ENCODE measurements around the gene PAX7.
"Not testable (repeated sequence)": the region's sequence is repeated elsewhere in the genome, so short reads cannot be mapped to it uniquely, and the experiment has no call there.

Gene PAX7

DNA sequence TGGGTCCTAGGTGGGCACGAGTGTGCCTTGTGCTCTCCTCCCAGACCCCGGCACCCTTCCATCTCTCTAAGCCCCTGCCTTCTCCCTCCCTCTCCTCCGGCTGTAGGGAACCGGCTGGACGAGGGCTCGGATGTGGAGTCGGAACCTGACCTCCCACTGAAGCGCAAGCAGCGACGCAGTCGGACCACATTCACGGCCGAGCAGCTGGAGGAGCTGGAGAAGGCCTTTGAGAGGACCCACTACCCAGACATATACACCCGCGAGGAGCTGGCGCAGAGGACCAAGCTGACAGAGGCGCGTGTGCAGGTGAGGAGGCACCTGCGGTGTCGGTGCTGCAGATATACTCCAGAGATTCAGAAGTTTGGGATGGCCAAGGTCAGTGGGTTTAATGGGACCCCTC lies 61.0 kb downstream of the PAX7 start:
- Histone ChIP-seq H3K27ac (no peak overlapping the region), H3K4me3 (no peak overlapping the region)

DNA sequence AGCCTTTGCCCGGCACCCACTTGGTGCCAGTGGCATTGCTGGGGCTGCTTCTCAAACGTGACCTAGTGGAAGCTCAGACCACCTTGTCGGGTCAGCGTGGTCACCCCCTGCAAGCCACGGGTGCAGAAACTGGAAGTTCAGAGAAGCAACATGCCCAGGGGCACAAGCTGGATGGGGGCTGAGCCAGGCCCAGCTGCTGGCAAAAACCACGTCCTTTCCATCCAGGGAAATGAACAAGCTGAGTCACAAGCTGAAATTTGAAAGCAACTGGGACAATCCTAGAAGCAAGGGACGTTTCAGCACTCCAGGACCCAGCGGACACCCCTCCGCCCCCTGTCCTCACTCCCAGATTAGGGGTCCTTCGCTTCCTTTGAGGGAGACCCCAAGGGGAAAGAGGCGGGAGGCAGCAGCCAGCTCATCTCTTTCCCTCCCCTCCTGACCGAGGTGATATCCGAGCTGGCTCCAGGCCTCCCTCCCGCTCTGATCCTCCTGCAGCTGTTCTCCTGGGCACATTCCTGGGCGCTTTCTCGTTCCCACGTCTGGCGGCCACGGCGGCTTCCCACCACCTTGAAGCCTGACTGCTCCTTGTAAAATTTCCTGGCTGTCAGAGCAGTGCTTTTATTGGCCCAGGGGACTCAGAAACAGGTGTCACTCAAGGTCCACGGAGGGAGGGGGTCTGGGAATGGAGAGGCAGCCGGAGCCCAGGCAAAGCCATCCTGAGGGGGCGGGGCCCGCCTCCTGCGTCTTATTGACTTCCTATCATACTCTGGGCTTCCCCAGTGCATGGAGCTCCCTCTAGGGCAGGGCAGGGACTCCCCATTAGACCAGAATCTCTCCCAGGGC lies 62.8 kb downstream of the PAX7 start:
- H3K27ac ChIP-seq: no peak overlapping the region
- no peak overlapping the region for H3K4me3 ChIP-seq

DNA sequence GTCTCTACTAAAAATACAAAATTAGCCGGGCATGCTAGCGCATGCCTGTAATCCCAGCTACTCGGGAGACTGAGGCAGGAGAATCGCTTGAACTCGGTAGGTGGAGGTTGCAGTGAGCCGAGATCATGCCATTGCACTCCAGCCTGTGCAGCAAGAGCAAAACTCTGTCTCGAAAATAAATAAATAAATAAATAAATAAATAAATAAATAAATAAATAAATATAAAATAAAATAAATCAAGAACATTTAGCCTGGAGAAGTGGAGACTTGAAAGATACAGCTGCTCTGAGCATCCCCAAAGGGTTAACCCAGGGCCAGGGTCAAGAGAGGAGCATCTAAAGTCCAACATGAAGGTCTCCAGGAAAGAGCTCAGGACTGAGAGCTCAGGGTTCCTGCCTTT lies 63.6 kb downstream of the PAX7 start:
- not testable (repeated sequence) for H3K27ac ChIP-seq, H3K4me3 ChIP-seq

DNA sequence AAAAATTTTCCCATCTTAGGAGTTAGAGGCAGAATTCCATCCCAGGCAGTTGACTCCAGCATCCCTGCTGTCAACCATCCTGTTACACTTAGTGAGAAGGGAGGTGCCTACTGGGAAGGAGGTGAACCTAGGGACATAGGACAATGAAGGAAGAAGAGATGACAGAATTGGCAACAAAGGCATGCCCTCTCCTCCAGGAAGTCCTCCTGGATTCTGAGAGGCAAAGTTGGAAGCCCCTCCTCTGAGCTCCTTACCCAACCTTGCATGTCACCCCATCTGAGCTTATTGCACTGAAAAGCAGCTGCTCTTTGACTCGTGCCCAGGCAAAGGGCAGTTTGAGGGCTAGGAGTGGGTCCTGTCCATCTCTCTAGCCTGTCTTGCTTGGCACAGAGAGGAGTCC lies 66.9 kb downstream of the PAX7 start:
- Histone ChIP-seq H3K4me3 (no peak overlapping the region), H3K27ac (no peak overlapping the region)

DNA sequence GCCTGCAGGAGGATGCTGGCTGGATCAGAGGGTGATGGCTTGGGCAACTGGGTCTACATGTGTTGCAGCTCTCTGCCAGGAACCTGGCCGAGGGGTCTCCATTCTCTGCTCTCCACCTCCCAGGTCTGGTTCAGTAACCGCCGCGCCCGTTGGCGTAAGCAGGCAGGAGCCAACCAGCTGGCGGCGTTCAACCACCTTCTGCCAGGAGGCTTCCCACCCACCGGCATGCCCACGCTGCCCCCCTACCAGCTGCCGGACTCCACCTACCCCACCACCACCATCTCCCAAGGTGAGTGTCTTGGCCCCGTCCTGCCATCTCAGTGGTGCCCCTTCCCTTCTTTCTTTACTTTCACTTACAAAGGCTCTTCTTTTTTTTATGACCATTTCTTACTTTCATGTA lies 69.9 kb downstream of the PAX7 start:
- H3K27ac ChIP-seq: no peak overlapping the region
- H3K4me3 ChIP-seq: no peak overlapping the region

DNA sequence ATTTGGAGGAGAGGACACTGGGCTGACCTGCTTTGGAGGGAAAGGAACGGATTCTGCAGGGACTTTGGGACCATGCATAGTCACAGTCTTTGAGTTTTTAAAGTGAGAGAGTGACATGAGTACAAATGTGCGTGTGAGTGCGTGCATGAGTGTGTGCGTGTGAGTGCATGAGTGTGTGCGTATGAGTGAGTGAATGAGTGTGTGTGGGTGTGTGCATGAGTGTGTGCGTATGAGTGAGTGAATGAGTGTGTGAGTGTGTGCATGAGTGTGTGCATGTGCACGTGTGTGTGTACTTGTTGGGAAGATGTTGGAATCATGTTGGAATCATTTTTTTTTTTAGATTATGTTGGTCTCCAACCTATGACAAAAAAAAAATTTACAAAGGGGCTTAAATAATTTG lies 70.5 kb downstream of the PAX7 start:
- Histone ChIP-seq H3K4me3 (no peak overlapping the region), H3K27ac (no peak overlapping the region)

DNA sequence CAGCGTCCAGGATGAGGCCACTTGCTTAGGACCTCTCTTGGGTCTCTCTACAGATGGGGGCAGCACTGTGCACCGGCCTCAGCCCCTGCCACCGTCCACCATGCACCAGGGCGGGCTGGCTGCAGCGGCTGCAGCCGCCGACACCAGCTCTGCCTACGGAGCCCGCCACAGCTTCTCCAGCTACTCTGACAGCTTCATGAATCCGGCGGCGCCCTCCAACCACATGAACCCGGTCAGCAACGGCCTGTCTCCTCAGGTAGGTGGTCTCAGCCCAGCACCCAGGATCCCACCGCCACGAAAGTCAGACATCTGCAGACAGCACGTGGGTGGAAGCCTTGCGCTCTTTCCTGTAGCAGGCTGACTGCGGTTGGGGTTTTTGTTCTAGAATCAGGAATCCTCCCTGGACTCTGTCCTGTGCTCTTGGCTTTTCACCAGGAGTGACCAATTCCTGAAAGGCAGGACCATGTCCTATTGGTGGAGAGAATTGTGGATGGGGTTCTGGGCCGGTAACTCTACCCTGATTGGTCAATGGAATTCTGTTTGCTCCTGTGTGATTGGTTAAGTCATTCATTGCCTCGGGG lies 72.5 kb downstream of the PAX7 start:
- no peak overlapping the region for H3K27ac ChIP-seq

DNA sequence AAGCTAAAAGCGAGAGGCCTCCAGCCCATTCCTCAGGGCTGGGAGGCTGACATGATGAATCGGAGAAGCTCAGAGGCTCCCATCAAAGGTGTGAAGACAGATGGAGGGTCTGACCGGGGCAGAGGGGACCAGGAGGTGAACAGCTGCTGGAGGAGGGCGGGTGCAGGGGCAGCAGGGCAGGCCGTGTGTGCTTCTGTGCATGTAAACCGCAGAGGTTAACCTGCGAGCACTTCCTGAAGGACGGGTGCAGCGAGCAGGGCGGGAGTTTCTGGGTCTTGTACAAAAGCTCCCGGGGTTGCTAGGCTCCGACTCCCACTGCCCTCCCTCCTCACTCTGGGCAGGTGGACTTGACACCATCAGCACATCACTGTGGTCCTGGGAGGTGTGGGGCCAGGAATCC lies 75.2 kb downstream of the PAX7 start:
- H3K4me3 ChIP-seq: no peak overlapping the region
- no peak overlapping the region for H3K27ac ChIP-seq

More for the DNA sequence above, 72.5 kb downstream of the PAX7 start:
- no peak overlapping the region for H3K4me3 ChIP-seq

DNA sequence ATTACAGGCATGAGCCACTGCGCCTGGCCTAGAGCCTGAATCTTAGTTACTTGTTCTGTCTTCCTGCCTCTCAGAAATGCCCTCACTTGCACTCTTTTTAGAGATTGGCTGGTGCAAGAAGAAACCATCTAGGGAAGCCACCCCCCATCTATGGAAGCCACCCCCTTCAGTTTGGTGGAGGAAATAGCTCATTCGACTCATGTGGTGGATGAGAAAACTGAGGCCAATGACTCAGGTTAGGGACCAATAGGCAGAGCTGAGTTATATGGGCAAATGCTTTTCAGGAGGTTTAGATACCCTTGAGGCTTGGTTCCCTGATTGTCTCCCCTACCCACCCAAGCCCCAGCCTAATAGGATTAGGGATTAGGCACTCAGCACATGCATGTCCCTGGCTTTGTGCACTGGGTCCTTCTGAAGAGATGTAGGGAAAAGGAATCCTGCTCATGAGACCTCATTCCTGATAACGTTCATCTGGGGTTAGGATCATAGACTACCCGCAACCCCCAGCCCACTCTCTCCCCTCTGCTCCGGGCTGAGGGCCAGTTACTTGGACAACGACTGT lies 77.1 kb downstream of the PAX7 start:
- H3K27ac ChIP-seq: no peak overlapping the region
- H3K4me3 ChIP-seq: no peak overlapping the region

DNA sequence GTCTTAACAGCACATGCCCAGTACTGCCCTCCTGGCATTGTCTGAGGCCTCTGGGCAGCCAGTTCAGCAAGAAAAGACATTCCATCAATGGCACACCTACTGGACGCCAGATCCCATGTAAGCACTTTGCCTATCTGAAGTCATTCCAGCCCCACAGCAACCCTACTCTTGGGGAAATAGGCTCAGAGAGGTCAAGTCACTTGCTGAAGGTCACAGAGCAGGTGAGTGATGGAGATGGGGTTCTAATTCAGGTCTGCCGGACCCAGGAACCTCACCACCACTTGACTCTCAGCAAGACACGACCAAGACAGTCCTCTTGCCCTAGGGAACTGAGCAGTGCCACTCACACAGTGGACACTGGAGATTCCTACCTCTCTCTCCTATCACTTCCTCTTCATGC lies 79.4 kb downstream of the PAX7 start:
- H3K27ac ChIP-seq: no peak overlapping the region
- H3K4me3 ChIP-seq: no peak overlapping the region

DNA sequence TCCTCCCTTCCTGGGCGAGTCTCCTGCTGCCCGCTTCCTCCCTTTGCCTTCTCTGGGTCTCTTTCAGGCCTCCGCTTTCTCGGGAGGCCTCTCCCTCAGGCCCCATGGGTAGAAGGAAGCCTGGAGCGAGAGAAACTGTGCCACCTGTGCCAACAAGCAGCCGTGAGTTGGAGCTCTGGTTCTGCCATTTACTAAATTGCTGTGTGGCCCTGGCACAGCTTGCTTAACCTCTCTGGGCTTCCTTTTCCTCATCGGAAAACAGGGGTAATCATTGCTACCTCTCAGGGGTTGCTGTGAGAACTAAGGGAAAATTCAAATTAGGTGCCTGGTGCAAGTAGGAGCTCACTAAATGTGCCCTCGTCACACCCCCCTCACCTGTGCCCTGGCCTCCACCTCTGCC lies 80.4 kb downstream of the PAX7 start:
- no peak overlapping the region for H3K27ac ChIP-seq
- H3K4me3 ChIP-seq: no peak overlapping the region

DNA sequence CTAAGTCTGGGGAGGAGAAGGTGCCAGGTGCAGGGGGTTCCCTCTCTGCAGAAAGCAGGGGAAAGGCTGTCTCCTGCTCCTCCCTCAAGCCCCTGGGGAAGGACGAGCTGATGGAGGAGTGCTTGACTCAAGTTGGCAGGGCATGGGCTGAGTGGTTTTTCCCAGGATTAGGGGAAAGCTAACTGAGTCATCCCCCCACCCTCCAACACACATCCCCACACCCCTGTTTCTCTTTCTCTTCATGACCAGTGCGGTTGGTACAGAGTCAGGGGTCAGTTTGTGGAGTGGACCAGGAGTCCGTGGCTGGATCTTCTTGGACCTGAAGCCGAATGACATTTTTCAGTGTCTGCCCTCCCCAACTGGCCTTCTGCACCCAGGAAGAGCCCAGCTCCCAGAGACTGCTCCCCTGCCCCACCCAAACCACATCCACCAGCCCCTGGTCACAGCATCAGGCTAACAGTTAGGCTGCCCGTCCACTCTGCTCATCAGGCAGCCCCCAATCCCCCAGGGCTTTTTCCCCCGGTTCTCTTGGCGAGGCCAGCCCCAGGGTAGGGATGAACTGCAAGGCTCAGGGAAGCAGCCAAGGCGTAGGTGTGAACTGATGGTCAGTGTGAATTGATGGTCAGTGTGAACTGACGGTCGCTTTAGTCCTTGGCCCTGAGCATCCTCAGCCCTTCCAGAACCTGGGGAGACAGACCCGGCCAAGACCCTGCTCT lies 81.0 kb downstream of the PAX7 start:
- Histone ChIP-seq H3K4me3 (no peak overlapping the region), H3K27ac (no peak overlapping the region)

DNA sequence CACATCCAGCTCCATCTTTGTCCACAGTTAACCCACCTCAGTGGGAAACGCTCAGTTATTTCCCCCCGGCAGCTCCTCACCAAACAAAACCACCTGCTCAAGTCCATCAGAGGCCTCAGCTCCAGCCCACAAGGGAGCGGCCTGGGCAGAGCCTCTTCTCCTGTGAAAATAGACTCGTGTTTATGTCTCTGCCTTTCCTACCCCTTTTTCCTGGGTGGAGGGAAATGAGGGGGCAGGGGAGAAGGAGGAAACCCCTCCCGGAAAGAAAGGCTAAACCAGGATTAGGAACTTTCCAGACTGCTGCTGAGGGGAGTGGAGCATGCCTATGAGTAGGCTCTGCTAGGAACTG lies 81.6 kb downstream of the PAX7 start:
- no peak overlapping the region for H3K4me3 ChIP-seq
- H3K27ac ChIP-seq: no peak overlapping the region

DNA sequence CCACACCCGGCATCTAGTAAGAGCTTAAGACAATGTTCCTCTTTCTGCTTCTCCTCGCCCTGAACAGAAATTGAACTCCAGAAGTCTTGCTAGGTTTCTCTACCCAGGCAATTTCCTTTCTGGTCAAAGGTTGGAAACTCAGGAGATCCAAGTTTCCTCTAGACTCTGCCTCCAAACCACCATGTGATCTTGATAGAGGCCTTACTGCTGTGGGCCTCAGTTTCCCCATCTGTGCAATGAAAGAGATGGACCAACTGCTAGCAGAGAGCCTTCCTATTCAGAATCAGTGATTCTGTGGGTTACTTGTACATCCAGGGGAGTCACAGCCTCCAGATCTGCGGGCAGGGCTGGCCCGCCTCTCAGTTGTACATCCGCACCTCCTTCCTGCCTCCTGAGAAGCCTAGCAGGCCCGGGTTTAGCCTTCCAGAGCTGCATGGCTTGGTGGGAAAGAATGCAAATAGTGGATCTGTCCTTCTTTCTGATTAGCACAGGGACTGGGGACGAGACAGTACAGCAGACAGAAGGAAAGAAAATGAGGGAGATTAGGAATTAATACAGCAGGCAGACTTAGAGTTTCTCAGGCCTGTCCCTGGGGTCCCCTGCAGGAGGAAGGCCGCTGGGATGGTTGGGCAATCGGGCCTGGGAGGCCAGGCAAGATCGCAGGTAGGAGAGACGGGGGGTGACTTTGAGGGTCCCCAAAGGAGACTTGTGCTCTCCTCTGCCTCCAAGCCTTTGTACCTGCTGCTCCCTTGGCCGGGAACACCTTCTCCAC lies 83.9 kb downstream of the PAX7 start:
- no peak overlapping the region for H3K4me3 ChIP-seq

DNA sequence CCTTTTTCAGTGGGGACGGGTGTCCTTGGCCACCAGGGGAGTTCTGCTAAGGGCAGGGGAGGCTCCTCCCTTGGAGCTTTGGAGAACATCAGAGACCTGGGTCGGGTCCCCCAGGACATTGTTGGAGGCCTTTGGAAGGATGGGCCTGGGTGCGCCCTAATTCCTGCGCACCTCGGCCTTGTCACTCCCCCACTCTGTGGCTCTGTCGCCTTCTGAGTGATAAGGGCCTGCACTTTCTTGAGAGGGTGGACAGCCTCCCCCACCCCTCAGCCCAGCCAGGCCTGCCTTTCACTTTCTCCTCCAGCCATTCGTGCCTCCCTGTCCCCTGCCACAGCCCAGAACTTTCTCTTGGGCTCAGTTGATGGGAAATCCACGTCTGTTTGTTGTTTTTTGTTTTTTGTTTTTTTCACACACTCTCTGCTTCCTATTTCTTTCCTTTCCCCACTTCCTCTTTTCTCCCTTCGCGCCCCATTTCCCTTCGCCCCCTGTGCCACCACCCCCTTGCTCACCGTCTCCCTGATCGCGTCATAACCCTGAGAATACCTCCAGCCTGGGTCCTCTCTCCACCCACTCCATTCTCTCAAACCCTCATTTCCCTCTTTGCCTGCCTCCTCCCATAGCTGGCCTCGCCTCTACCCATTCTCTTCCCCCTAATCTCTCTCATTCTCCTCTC lies 85.6 kb downstream of the PAX7 start:
- H3K27ac ChIP-seq: no peak overlapping the region
- H3K4me3 ChIP-seq: no peak overlapping the region

More for the DNA sequence above, 83.9 kb downstream of the PAX7 start:
- H3K27ac ChIP-seq: no peak overlapping the region

DNA sequence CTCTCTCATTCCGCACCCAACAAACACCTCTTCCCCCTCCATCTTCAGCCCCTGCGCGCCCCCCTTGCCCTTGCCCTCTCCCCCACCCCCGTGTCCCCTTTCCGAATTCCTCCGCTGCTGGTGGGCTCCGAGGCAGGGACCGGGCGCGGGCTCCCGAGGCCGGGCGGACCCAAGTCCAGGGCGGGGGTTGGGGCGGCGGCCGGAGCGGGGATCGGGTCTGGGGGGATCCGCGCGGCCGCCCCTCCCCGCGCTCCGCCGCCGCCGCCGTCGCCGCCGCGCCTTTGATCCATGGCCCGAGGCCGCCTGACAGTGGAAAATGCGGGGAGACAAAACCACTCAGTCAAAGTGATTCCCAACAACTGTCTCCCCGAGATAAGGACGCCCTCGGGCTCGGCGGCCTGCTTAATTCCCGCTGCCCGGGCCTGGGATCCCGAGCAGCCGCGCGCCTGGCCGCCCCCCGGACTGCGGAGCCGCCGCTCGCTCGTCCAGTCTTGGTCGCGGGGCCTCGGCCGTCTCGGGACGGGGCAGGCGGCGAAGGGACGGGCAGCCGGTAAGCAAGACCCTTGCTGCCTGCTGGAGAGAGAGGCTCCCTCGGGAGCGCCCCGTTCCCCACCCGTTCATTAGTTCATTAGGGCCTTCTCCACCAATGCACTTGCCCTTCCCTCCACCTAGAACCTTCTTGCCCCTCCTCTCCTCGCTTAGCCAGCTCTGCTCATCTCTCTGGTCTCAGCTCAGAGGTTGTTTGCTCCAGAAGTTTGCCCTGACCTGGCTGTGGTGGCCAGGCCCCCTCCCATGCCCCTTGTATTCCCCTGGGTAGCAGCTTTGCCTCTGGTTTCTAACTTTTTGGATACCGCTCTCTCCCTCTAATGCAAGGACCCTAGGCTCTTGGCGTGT lies 86.4 kb downstream of the PAX7 start:
- Histone ChIP-seq H3K4me3 (no peak overlapping the region), H3K27ac (no peak overlapping the region)

DNA sequence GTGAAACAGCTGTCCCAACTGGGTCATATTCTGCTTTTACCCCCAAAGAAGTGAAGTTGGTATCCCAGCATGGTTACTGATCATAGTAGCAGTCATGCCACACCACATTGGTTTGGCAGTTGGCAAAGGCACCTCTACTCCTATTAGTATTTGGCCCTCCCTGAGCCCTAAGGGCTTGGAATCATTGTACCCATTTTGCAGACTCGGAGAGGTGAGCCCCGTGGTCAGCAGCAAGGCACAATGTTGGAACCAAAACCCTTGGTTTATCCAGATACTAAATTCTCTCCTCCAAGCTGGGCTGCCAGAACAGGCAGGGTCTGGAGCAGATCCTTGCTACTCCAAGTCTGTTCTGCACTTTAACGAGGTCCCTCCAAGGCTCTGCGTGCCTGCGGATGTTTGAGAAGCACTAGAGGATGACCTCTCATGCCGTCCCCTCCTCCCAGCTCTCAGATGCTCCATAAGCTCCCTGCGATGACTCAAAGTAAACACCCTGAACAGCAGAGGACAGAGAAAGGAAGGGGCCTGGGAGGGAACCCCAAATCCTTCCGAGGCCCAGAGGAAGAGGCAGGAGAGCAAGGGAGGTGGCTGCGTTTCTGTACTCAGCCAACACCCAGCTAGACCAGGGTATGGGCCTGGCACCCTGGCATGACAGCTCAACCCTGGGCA lies 89.3 kb downstream of the PAX7 start:
- H3K4me3 ChIP-seq: no peak overlapping the region
- no peak overlapping the region for H3K27ac ChIP-seq

DNA sequence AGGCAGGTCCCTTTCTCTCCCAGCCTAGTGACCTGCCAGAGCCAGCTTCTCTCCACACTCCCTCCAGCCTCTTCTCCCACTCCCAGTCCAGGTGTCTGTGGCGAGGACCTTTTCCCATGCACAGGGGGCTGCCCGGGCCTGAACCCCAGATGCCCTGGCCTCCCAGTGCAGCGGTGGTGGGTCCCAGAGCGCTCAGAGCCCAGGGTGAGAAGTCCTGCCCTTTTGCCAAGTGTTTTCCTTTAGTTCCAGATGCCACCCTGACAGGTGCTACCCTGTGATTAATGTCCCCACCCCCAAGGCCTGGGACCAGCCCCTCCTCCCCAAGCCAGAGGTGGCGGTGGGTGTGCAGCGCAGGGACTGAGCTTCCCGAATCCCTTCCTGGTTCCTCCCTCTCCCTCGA lies 90.4 kb downstream of the PAX7 start:
- no peak overlapping the region for H3K4me3 ChIP-seq
- no peak overlapping the region for H3K27ac ChIP-seq

All from skin epidermis (tissue), 12 donors.